GM19438 (cell line): Measurements from ENCODE around the gene ZDHHC19.
"Not testable (repeated sequence)": the region's sequence is repeated elsewhere in the genome, so short reads cannot be mapped to it uniquely, and the experiment has no call there.

ENCODE experiments used
- ATAC-seq: cut with Tn5 transposase; IDR thresholded peaks from one replicate; pipeline ENCODE4 v1.9.1; 2021; ENCODE audit warnings: low read depth; ENCODE audit not compliant: unreplicated experiment

Gene ZDHHC19

GRCh38 chr3:196205442-196206205 is 5.6 kb downstream of the ZDHHC19 start:
- not testable (repeated sequence) for ATAC-seq

GRCh38 chr3:196203846-196204245 is 7.4 kb downstream of the ZDHHC19 start:
- ATAC-seq = no peak

- ATAC-seq = no peak
These were observed 8.7 kb downstream of the ZDHHC19 start for GRCh38 chr3:196202516-196202970.

GRCh38 chr3:196198771-196199753 is 12.1 kb downstream of the ZDHHC19 start:
- no peak for ATAC-seq

- ATAC-seq = no peak
These were observed 13.0 kb downstream of the ZDHHC19 start for GRCh38 chr3:196198081-196198675.

- no peak for ATAC-seq
These were observed 13.7 kb downstream of the ZDHHC19 start for GRCh38 chr3:196197524-196197923.

- no peak for ATAC-seq
These were observed 15.4 kb downstream of the ZDHHC19 start for GRCh38 chr3:196195664-196196265.

GRCh38 chr3:196194542-196194915 is 16.7 kb downstream of the ZDHHC19 start:
- no peak for ATAC-seq

- ATAC-seq = no peak
These were observed 17.3 kb downstream of the ZDHHC19 start for GRCh38 chr3:196193736-196194541.

GRCh38 chr3:196193133-196193735 is 18.0 kb downstream of the ZDHHC19 start:
- ATAC-seq = no peak

GRCh38 chr3:196192524-196193051 is 18.6 kb downstream of the ZDHHC19 start:
- ATAC-seq = peak; percentile 22

GRCh38 chr3:196192036-196192523 is 19.1 kb downstream of the ZDHHC19 start:
- ATAC-seq = peak; percentile 46

GRCh38 chr3:196189566-196190347 is 21.4 kb downstream of the ZDHHC19 start:
- ATAC-seq = no peak

GRCh38 chr3:196186651-196187573 is 24.3 kb downstream of the ZDHHC19 start:
- no peak for ATAC-seq

- no peak for ATAC-seq
These were observed 26.3 kb downstream of the ZDHHC19 start for GRCh38 chr3:196184881-196185280.

- not testable (repeated sequence) for ATAC-seq
These were observed 27.1 kb downstream of the ZDHHC19 start for GRCh38 chr3:196184169-196184432.

GRCh38 chr3:196181127-196181546 is 30.1 kb downstream of the ZDHHC19 start:
- ATAC-seq = no peak
